GM12874 (cell line): ENCODE data around the gene AFG1L.

Experiments
- CTCF ChIP-seq: IDR thresholded peaks from 2 replicates; pipeline ENCODE4 v1.5.1; 2011; ENCODE audit warnings: low read depth, mild to moderate bottlenecking, control low read depth, low read length, moderate library complexity; ENCODE audit not compliant: insufficient read depth

AFG1L gene

GRCh38 chr6:108360919-108361311 lies 66.1 kb downstream of the AFG1L start:
- no peak for TF ChIP-seq CTCF

- TF ChIP-seq CTCF: no peak
Observed at GRCh38 chr6:108361312-108361932, 66.6 kb downstream of the AFG1L start.

- no peak for TF ChIP-seq CTCF
Observed at GRCh38 chr6:108362455-108362854, 67.6 kb downstream of the AFG1L start.

- TF ChIP-seq CTCF: no peak
Observed at GRCh38 chr6:108363113-108363512, 68.3 kb downstream of the AFG1L start.

GRCh38 chr6:108363889-108364313 lies 69.0 kb downstream of the AFG1L start:
- no peak for TF ChIP-seq CTCF

- no peak for TF ChIP-seq CTCF
Observed at GRCh38 chr6:108364470-108364869, 69.6 kb downstream of the AFG1L start.

GRCh38 chr6:108365478-108365877 lies 70.6 kb downstream of the AFG1L start:
- TF ChIP-seq CTCF: no peak
